SW480 (cell line): Measurements from ENCODE around the gene LMO2.

ENCODE experiments used
- DNase-seq: peaks from one replicate; pipeline ENCODE4 v3.0.0-alpha.2; 2016; ENCODE audit warnings: low spot score

Gene LMO2

DNA sequence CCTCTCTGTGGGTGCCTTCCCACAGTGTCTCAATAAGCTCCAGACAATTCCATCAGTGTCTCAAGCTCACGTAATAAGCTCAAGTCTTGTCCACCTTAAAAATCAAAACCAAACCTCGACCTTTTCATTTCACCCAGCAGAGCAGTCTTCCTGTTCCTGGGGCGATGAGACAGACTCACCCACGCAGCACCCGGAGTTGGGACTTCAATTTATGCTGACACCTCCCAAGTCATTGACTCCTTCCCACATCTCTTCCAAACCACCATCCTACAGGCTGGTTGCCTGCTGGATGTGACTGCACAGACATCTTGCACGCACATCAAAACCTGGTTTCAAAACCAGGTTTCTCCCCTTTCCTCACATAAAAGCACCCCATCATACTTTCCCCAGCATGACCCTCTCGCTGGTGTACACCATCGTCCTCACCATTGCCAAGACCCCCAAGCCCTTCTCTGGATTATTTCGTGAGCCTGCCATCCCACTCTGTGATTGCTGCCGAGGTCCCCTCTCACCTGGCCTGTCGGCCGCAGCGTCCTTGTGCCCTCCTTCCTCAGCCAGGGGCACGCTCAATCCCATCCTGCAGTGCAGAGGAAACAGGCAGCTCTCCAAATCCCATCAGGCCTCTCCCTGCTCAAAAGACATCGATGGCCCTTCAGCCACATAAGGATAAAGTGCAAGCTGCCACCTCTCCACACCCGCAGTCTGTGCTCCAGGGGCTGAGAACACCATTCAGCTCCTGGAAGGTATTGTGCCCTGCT lies 72.4 kb downstream of the LMO2 start:
- DNase-seq = no peak
